ENCODE measurements around the gene ATG13.

ATG13 gene

DNA sequence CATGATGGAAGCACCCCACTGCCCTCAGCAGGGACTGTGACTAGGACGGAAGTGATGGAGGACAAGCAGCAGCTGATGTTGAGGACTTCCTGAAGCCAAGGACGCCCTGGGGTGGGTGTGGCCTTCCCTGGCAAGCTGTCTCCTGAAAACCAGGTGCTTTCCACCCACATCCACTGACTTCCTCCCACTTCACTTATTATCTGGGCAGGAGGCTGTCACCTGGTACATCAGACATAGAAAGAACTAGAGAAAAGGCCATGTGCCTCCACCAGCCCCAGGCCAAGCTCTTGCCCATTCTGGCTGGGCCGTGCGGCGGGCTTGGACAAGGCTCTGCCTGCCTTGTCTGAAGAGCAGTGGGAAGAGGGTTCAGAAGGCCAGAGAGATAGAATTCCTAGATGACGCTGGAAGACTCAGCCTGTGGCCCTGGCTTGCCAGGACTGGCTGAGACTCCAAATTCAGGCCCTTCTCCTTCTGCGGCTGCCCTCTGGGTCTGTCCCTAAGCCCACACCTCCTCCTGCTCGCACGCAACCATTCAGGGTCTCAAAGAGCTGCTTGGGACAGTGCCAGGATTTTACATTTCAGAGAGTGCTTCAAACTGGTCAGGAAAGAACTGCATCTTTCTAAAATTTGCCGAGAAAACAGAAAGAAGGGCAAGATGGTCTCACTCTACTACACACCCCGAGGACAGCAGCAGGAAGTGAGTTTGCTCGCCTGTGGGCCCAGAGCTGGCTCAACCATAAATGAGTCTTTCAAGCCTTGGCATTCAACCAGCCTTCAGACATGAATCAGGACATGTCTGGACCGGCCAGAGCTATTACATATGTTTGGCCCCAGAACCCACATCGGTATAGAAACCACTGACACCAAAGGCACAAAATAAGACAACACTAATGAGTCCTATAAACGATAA lies 69.8 kb downstream of the ATG13 start:
- DNase-seq (ENCODE audit: extremely low read depth, low read depth) = peak; percentile 22
- TF ChIP-seq, protein P1, sequence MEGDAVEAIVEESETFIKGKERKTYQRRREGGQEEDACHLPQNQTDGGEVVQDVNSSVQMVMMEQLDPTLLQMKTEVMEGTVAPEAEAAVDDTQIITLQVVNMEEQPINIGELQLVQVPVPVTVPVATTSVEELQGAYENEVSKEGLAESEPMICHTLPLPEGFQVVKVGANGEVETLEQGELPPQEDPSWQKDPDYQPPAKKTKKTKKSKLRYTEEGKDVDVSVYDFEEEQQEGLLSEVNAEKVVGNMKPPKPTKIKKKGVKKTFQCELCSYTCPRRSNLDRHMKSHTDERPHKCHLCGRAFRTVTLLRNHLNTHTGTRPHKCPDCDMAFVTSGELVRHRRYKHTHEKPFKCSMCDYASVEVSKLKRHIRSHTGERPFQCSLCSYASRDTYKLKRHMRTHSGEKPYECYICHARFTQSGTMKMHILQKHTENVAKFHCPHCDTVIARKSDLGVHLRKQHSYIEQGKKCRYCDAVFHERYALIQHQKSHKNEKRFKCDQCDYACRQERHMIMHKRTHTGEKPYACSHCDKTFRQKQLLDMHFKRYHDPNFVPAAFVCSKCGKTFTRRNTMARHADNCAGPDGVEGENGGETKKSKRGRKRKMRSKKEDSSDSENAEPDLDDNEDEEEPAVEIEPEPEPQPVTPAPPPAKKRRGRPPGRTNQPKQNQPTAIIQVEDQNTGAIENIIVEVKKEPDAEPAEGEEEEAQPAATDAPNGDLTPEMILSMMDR (IDR thresholded peaks at IDR 0.05; ENCODE audit: low read depth, low read length) = no peak

DNA sequence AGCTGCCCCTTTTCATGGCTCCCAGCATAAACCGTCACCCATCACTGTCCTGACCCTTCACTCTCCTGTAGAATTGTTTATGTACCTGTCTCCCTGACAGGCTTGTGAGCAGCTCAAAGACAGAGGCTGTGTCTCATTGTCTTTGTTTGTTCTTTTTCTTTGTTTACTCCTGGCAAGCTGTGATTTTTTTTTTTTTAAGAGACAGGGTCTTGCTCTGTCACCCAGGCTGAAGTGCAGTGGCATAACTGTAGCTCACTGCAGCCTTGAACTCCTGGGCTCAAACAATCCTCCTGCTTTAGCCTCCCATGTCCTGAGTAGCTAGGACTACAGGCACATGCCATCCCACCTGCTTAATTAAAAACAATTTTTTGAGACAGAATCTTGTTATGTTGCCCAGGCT lies 73.3 kb downstream of the ATG13 start:
- TF ChIP-seq, protein P1 (IDR thresholded peaks at IDR 0.05; ENCODE audit: low read depth, low read length) = no peak
- DNase-seq (ENCODE audit: extremely low read depth, low read depth) = no peak

DNA sequence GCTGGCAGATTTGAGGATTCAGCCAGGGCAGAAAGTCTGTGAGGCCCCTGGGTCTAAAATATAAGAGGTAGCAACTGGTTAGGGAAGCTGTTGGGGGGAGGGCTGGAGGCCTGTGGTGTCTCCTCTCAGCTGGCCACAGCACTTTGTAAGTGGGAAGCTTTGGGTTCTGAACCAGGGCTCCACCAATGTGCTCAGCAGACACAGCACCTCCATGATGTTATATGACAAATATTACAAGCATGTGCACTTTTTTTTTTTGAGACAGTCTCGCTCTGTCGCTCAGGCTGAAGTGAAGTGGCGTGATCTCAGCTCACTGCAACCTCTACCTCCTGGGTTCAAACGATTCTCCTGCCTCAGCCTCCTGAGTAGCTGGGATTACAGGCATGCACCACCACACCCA lies 75.1 kb downstream of the ATG13 start:
- DNase-seq (ENCODE audit: extremely low read depth, low read depth) = no peak
- TF ChIP-seq, protein P1 (IDR thresholded peaks at IDR 0.05; ENCODE audit: low read depth, low read length) = no peak

DNA sequence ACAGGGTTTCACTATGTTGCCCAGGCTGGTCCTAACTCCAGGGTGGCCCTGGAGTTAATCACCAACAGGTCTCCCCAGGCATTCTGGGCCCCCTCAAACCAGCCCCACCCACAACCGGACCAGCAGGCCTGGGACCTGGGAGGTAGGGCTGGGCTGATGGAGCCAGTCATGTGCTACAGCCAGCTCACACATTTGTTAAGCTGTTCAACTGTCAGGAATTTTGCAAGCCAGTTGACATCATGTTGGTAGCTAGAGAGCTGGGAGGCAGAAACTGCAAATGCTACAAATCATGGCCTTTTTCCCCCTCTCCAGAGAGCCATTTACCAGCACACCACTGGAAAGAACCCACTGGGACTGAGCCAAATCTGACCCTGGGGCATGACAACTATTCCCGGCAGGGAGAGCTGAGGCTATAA lies 76.3 kb downstream of the ATG13 start:
- TF ChIP-seq, protein P1 (IDR thresholded peaks at IDR 0.05; ENCODE audit: low read depth, low read length) = no peak
- DNase-seq (ENCODE audit: extremely low read depth, low read depth) = no peak

GRCh38 chr11:46694072-46694471 lies 76.7 kb downstream of the ATG13 start:
- DNase-seq (ENCODE audit: extremely low read depth, low read depth) = no peak
- TF ChIP-seq, protein P1 (IDR thresholded peaks at IDR 0.05; ENCODE audit: low read depth, low read length) = no peak

DNA sequence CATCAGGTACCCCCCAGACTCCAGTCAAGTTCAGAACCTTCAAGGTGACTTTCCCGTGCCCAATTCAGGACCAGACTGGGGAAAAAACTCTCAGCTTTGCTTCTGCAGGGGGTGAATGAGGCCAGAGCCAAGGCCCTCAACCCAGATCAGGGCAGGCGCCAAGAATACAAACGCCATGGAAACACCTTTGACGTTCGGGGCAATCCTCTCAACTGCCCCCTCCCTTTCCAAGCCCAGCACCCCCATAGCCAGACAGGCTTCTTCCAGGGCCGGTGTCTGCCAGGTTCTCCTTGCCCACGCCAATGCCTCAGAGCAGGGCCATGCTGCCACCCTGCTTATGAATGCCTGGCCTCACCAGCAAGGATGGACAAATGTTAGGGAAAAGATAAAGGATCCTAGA lies 77.3 kb downstream of the ATG13 start:
- TF ChIP-seq, protein P1 (IDR thresholded peaks at IDR 0.05; ENCODE audit: low read depth, low read length) = no peak

DNA sequence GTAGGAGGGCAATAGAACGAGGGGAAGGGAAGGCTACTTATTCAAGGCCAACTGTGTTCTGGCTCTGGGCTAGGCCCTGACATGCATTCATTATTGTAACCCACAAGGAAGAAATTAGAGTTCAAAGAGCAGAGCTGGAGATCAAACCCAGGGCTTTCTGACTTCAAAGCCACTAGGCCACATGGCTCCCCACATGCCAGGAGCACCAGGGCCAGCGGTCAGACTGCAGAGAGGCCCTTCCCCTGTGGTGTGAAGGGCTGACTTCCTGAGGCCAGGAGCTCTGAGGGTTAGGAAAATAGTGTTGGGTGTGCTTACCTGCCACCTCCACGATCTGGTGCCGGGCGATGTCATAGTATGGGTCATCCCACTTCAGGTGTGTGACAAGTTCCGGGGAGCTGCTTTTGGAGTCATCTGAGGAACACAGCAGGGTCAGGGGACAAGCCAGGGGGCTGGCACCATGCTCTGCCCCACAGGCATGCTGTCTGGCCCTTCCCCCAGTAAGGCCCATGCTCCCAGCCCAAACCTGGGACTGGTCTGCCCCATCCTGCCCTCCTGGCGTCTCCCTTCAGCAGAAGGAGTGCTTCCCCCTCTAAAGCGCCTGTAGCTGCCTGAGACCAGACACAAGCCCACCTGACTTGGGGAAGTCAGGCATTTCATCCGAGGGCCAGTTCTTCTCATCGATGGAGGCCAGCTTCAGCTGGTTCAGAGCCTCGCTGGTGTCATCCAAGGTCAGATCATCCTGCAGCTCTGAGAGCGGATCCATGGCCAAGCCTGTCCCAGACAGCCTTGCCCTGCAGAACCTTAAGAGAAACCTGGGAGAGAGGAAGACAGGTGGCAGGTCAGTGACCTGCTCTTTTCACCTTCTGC lies 78.2 kb downstream of the ATG13 start:
- TF ChIP-seq, protein P1 (IDR thresholded peaks at IDR 0.05; ENCODE audit: low read depth, low read length) = no peak
- DNase-seq (ENCODE audit: extremely low read depth, low read depth) = no peak

More for the DNA sequence above, 77.3 kb downstream of the ATG13 start:
- DNase-seq (ENCODE audit: extremely low read depth, low read depth) = no peak

Measured in AG09319 (cell line).